ENCODE measurements around the gene TAS1R1.
A peak's percentile ranks its signal among the peaks of the same experiment; 100 is the strongest.
"Not testable (repeated sequence)": the region's sequence is repeated elsewhere in the genome, so short reads cannot be mapped to it uniquely, and the experiment has no call there.

Gene TAS1R1

GRCh38 chr1:6521536-6521935, 33.6 kb upstream of the TAS1R1 start:
- no peak for DNase-seq (ENCODE audit: low read depth in 2 of 2)

- DNase-seq (ENCODE audit: low read depth in 2 of 2): no peak
Observed at GRCh38 chr1:6523566-6523965, 31.5 kb upstream of the TAS1R1 start.

- no peak for DNase-seq (ENCODE audit: low read depth in 2 of 2)
Observed at GRCh38 chr1:6526316-6526715, 28.8 kb upstream of the TAS1R1 start.

- no peak for DNase-seq (ENCODE audit: low read depth in 2 of 2)
Observed at GRCh38 chr1:6528492-6528891, 26.6 kb upstream of the TAS1R1 start.

GRCh38 chr1:6530504-6531160, 24.5 kb upstream of the TAS1R1 start:
- no peak for DNase-seq (ENCODE audit: low read depth in 2 of 2)

GRCh38 chr1:6531996-6532395, 23.1 kb upstream of the TAS1R1 start:
- DNase-seq (ENCODE audit: low read depth in 2 of 2): no peak

- no peak for DNase-seq (ENCODE audit: low read depth in 2 of 2)
Observed at GRCh38 chr1:6534248-6534822, 20.8 kb upstream of the TAS1R1 start.

DNA sequence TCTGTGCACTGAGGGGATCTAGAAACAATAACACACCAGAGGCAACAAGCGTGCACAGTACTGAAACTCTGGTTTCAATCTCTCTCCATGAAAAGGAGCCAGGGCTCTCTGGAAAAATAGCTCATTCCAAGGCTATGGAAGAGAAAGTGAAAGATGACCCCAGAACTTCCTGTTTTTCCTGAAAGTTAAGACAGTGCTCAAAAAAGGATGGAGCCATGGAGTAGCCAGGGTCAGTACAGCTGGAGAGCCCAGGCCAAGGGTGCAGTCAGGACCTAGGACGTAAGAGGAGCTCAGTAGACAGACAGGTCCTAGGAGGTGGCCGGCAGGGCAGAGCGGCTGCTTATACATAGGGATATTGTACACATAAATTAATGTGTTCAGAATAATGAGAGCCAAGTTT, 19.9 kb upstream of the TAS1R1 start:
- no peak for DNase-seq (ENCODE audit: low read depth in 2 of 2)

- DNase-seq (ENCODE audit: low read depth in 2 of 2): no peak
Observed at GRCh38 chr1:6536291-6536690, 18.8 kb upstream of the TAS1R1 start.

GRCh38 chr1:6538956-6539355, 16.2 kb upstream of the TAS1R1 start:
- DNase-seq (ENCODE audit: low read depth in 2 of 2): no peak

- DNase-seq (ENCODE audit: low read depth in 2 of 2): no peak
Observed at GRCh38 chr1:6544831-6545230, 10.3 kb upstream of the TAS1R1 start.

GRCh38 chr1:6545276-6546112, 9.6 kb upstream of the TAS1R1 start:
- no peak for DNase-seq (ENCODE audit: low read depth in 2 of 2)

GRCh38 chr1:6546326-6546725, 8.8 kb upstream of the TAS1R1 start:
- DNase-seq (ENCODE audit: low read depth in 2 of 2): no peak

- DNase-seq (ENCODE audit: low read depth in 2 of 2): no peak
Observed at GRCh38 chr1:6547301-6547700, 7.8 kb upstream of the TAS1R1 start.

GRCh38 chr1:6554031-6554906, 838 bp upstream of the TAS1R1 start, which contains the start of gene NOL9:
NOL9 (minus strand) TSS chr1:6554513; CDS start chr1:6554502, 11 bp downstream.
- peak; percentile 88 to 93 for DNase-seq (ENCODE audit: low read depth in 2 of 2)

DNA sequence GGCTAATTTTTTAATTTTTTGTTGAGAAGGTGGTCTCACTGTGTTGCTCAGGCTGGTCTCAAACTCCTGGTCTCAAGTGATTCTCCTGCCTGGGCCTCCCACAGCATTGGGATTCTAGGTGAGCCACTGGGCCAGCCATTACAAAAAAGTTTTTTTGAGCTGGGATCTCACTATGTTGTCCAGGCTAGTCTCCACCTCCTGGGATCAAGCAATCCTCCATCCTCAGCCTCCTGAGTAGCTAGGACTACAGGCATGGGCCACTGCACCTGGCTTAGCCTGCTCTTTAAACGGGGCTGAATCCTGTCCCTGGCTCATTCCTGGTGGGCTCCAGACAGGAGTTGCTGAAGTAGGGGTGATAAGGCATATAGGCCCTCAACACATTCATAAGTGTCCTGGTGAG, 2.5 kb downstream of the TAS1R1 start:
- DNase-seq (ENCODE audit: low read depth in 2 of 2): no peak

- DNase-seq (ENCODE audit: low read depth in 2 of 2): not testable (repeated sequence)
Observed at GRCh38 chr1:6559161-6559560, 4.1 kb downstream of the TAS1R1 start.

DNA sequence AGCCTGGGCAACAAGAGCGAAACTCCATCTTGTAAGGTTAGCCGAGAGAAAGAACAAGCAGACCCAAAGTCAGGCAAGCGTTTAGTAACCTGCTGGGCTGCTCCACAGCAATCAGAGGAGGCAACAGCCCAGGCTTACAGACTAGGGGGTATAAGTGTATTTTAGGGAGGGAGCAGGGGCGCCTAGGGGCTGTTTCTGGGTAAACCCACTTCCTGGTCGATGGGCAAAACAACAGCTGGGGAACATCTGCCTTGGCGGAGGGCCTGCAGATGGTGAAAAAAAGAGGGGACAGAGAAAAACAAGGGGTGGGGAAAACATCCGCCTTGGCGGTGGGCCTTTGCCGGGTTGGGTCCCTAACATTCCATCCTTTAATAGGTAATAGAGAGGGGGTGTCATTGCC, 5.2 kb downstream of the TAS1R1 start:
- DNase-seq (ENCODE audit: low read depth in 2 of 2): no peak

- DNase-seq (ENCODE audit: low read depth in 2 of 2): no peak
Observed at GRCh38 chr1:6569033-6569432, 13.9 kb downstream of the TAS1R1 start.

DNA sequence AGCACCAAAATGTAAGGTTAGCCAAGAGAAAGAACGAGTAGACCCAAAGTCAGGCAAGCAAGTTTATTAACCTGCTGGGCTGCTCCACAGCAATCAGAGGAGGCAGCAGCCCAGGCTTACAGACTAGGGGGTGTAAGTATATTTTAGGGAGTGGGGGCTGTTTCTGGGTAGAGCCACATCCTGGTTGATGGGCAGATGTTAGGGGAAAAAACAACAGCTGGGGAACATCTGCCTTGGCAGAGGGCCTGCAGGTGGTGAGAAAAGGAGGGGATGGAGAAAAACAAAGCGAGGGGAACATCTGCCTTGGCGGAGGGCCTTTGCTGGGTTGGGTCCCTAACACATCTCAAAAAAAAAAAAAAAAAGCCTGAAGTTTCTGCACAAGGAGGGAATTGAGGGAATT, 15.0 kb downstream of the TAS1R1 start:
- DNase-seq (ENCODE audit: low read depth in 2 of 2): no peak

- no peak for DNase-seq (ENCODE audit: low read depth in 2 of 2)
Observed at GRCh38 chr1:6570987-6571386, 15.9 kb downstream of the TAS1R1 start.

All from stimulated activated CD4-positive, alpha-beta T cell treated with anti-CD3 and anti-CD28 coated beads, Interleukin-12 subunit alpha, Interleukin-12 subunit beta, amount 100 ng/mL, for 24 hours (primary cell).